Osteoblast (primary cell): ENCODE data around the gene EIF2S2. TPM values are rescaled to one million over a fixed set of nuclear protein-coding genes. Genes with fewer than 3 reads are reported as not detected.

Experiments
- DNase-seq: peaks from one replicate; pipeline ENCODE4 v3.0.0; 2011; ENCODE audit warnings: low spot score, mixed read lengths; ENCODE audit not compliant: insufficient read length; ENCODE audit errors: missing footprints
- H2AFZ ChIP-seq: 2 replicates; pipeline ENCODE4 v1.6.0; 2011; ENCODE audit warnings: mild to moderate bottlenecking, low read length
- H3K27ac ChIP-seq: 2 replicates; pipeline ENCODE4 v1.5.1; 2011; ENCODE audit warnings: mild to moderate bottlenecking, low read depth, low read length, moderate library complexity
- H3K27me3 ChIP-seq: 2 replicates; pipeline ENCODE4 v1.6.0; 2012; ENCODE audit warnings: mild to moderate bottlenecking, control low read depth, inconsistent platforms, low read length, moderate library complexity; ENCODE audit not compliant: insufficient read depth
- H3K36me3 ChIP-seq: 2 replicates; pipeline ENCODE4 v1.5.1; 2011; ENCODE audit warnings: mild to moderate bottlenecking, low read length, control low read depth, moderate library complexity; ENCODE audit not compliant: insufficient read depth
- H3K4me1 ChIP-seq: 2 replicates; pipeline ENCODE4 v1.5.1; 2011; ENCODE audit warnings: mild to moderate bottlenecking, low read length, control low read depth, moderate library complexity; ENCODE audit not compliant: insufficient read depth
- H3K4me2 ChIP-seq: 2 replicates; pipeline ENCODE4 v1.6.0; 2011; ENCODE audit warnings: mild to moderate bottlenecking, low read length; ENCODE audit not compliant: insufficient read depth
- H3K4me3 ChIP-seq: fragments of 200-600 bp; sonication (generic); 3 replicates; pipeline ENCODE4 v1.5.1; 2012; ENCODE audit warnings: mild to moderate bottlenecking, low read length, inconsistent platforms; ENCODE audit not compliant: insufficient read depth
- H3K79me2 ChIP-seq: 2 replicates; pipeline ENCODE4 v1.6.0; 2012; ENCODE audit warnings: mild to moderate bottlenecking, low read length, control low read depth, inconsistent platforms; ENCODE audit not compliant: insufficient read depth
- H3K9me3 ChIP-seq: 2 replicates; pipeline ENCODE4 v1.5.1; 2011; ENCODE audit warnings: low read depth, low read length, control low read depth
- H4K20me1 ChIP-seq: 2 replicates; pipeline ENCODE4 v1.6.0; 2012; ENCODE audit warnings: mild to moderate bottlenecking, low read length, control low read depth; ENCODE audit not compliant: insufficient read depth
- total RNA-seq: library from RNA; depleted of rRNA; stranded (reverse); fragments of >200 nt; gene quantifications from 2 replicates; pipeline ENCODE4 v1.2.3, GENCODE V29; 2012
- TF ChIP-seq, protein P1 (sequence below): IDR thresholded peaks from 2 replicates; pipeline ENCODE4 v1.5.1; 2011; ENCODE audit warnings: mild to moderate bottlenecking, low read depth, low read length, moderate library complexity; ENCODE audit errors: extremely low read depth

Gene EIF2S2
- total RNA-seq, 1 donor: 148 TPM

DNA sequence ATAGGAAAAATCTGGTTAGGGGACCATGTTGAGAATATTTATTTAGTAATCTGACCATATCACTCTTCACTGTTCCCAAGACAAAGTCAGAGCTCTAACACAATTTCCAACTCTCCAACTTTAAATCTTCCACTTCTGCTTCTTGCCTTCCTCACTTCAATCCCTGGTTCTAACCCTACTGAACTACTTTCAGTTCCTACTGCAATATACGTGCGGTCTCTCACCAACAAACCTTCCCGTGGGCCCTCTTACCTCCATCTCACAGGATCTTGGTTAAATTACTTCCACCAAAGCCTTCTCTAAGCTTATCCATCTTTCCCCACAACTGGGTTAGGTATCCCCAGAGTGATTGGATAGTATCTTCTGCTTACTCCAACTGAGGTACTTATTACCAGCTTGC, 8.0 kb downstream of the EIF2S2 start:
- no peaks in the 10 kb centered on the region for H3K27me3 ChIP-seq
- peaks cover 7% of the 10 kb centered on the region for H3K4me1 ChIP-seq
- peaks cover 89% of the 10 kb centered on the region for H3K36me3 ChIP-seq
- no peak overlapping the region for H3K4me2 ChIP-seq
- TF ChIP-seq, protein P1, sequence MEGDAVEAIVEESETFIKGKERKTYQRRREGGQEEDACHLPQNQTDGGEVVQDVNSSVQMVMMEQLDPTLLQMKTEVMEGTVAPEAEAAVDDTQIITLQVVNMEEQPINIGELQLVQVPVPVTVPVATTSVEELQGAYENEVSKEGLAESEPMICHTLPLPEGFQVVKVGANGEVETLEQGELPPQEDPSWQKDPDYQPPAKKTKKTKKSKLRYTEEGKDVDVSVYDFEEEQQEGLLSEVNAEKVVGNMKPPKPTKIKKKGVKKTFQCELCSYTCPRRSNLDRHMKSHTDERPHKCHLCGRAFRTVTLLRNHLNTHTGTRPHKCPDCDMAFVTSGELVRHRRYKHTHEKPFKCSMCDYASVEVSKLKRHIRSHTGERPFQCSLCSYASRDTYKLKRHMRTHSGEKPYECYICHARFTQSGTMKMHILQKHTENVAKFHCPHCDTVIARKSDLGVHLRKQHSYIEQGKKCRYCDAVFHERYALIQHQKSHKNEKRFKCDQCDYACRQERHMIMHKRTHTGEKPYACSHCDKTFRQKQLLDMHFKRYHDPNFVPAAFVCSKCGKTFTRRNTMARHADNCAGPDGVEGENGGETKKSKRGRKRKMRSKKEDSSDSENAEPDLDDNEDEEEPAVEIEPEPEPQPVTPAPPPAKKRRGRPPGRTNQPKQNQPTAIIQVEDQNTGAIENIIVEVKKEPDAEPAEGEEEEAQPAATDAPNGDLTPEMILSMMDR: no peak
- H3K79me2 ChIP-seq: peaks cover 96% of the 10 kb centered on the region
- no peak overlapping the region for H2AFZ ChIP-seq
- no peak for DNase-seq
- H3K9me3 ChIP-seq: no peaks in the 10 kb centered on the region
- H4K20me1 ChIP-seq: peaks cover 67% of the 10 kb centered on the region
- H3K4me3 ChIP-seq: no peak overlapping the region
- H3K27ac ChIP-seq: no peak overlapping the region

DNA sequence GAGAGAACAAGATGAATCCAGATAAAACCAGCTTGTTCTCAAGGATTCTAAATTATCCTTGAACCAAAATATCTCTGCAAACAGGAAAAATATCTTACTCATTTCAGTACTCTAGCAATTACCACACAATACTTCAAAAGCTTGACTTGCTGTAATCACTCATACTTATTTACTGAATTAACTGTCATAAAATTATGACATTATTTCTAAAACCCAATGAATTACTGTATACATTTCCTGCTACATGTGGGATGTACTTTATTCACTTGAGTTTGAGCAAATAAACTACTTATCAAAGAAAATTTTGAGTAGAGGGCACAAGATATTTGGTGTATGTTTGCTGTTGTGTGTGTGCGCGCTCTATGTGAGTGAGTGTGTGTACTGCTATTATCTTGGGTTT, 9.7 kb downstream of the EIF2S2 start:
- no peak for DNase-seq
- no peaks in the 10 kb centered on the region for H3K9me3 ChIP-seq
- no peaks in the 10 kb centered on the region for H3K27me3 ChIP-seq
- no peak overlapping the region for H3K4me2 ChIP-seq
- H4K20me1 ChIP-seq: peaks cover 53% of the 10 kb centered on the region
- TF ChIP-seq, protein P1: no peak
- no peak overlapping the region for H3K4me3 ChIP-seq
- no peak overlapping the region for H2AFZ ChIP-seq
- H3K36me3 ChIP-seq: peaks cover 95% of the 10 kb centered on the region
- H3K4me1 ChIP-seq: no peaks in the 10 kb centered on the region
- peaks cover 80% of the 10 kb centered on the region for H3K79me2 ChIP-seq
- H3K27ac ChIP-seq: no peak overlapping the region

DNA sequence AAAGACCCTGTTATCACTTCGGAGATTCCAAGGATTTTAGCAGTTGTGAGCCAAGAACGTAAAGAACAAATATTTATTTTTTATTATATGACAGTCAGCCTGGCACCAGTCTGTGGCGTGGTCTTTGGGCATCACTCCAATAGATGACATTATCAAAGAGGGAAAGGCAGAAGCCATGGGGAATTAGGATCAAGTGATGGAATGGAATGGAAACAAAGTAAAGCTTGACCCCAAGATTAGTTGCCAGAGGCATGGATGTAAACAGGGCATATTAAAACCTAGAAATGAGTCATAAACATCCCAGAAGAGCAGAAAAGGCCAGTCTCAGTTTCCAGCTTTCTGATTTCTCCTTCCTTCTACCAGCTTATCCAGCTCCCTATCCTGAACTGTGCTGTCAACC, 11.5 kb downstream of the EIF2S2 start:
- H3K9me3 ChIP-seq: no peaks in the 10 kb centered on the region
- no peak overlapping the region for H2AFZ ChIP-seq
- H3K4me2 ChIP-seq: no peak overlapping the region
- H3K79me2 ChIP-seq: peaks cover 77% of the 10 kb centered on the region
- H3K27me3 ChIP-seq: no peaks in the 10 kb centered on the region
- peaks cover 97% of the 10 kb centered on the region for H3K36me3 ChIP-seq
- TF ChIP-seq, protein P1: no peak
- H4K20me1 ChIP-seq: peaks cover 43% of the 10 kb centered on the region
- no peak for DNase-seq
- no peak overlapping the region for H3K27ac ChIP-seq
- H3K4me3 ChIP-seq: no peak overlapping the region
- peaks cover 3% of the 10 kb centered on the region for H3K4me1 ChIP-seq

DNA sequence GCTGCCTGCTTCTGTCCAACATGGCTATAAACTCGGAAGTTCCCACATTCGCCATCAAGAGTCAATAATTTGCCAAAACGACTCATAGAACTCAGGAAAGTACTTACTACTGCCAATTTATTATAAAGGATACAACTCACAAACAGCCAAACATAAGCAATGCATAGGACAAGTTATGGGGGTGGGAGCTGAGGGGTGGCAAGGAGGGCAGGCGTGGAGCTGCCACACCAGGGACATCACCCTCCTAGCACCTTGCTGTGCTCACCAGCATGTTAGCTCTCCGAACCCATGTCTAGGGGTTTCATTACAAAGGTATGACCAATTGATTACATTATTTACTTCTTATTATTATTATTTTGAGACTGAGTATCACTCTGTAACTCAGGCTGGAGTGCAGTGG, 12.4 kb downstream of the EIF2S2 start:
- no peak overlapping the region for H2AFZ ChIP-seq
- peaks cover 97% of the 10 kb centered on the region for H3K36me3 ChIP-seq
- no peaks in the 10 kb centered on the region for H3K27me3 ChIP-seq
- no peaks in the 10 kb centered on the region for H3K9me3 ChIP-seq
- TF ChIP-seq, protein P1: no peak
- no peak overlapping the region for H3K4me2 ChIP-seq
- DNase-seq: no peak
- peaks cover 38% of the 10 kb centered on the region for H4K20me1 ChIP-seq
- H3K79me2 ChIP-seq: peaks cover 71% of the 10 kb centered on the region
- no peak overlapping the region for H3K27ac ChIP-seq
- H3K4me3 ChIP-seq: no peak overlapping the region
- H3K4me1 ChIP-seq: peaks cover 3% of the 10 kb centered on the region
